HEK293 (cell line): ENCODE results near the gene PHF14.

Experiments used
- CTCF ChIA-PET: fragments of 350-600 bp; formaldehyde crosslinking; extraction: SDS; loops from one replicate; lab custom pipeline; 2021; ENCODE audit warnings: antibody characterized with exemption; lab: Yijun Ruan, JAX
- POLR2A ChIA-PET: fragments of 300-600 bp; formaldehyde crosslinking; extraction: SDS; loops from one replicate; lab custom pipeline; 2020; ENCODE audit warnings: antibody characterized with exemption, inconsistent platforms; lab: Yijun Ruan, JAX
- H3K27ac ChIP-seq: fragments of 200-500 bp; sonication (Bioruptor generic); 2 replicates; pipeline ENCODE4 v1.5.1; 2014; ENCODE audit warnings: low read depth, low read length, control low read depth, inconsistent platforms; ENCODE audit errors: extremely low read depth
- H3K36me3 ChIP-seq, 2 experiments: fragments of 200-500 bp in 1 of 2; sonication (Bioruptor generic) in 1 of 2; 1 replicate in 1 of 2; 2 replicates in 1 of 2; pipeline ENCODE4 v1.5.1; 2014 to 2017; ENCODE audit warnings: inconsistent platforms in 2 of 2, low read length in 2 of 2; ENCODE audit not compliant: control insufficient read depth in 2 of 2, insufficient read depth in 1 of 2
- H3K4me1 ChIP-seq: fragments of 200-500 bp; sonication (Bioruptor generic); 2 replicates; pipeline ENCODE4 v1.5.1; 2014; ENCODE audit warnings: mild to moderate bottlenecking, low read length, inconsistent platforms; ENCODE audit not compliant: control insufficient read depth, insufficient read depth
- H3K4me3 ChIP-seq: 2 replicates; pipeline ENCODE4 v1.5.1; 2011; ENCODE audit warnings: low read depth, mild to moderate bottlenecking, control low read depth, low read length, moderate library complexity
- H3K9me3 ChIP-seq: fragments of 200-500 bp; sonication (Bioruptor generic); 2 replicates; pipeline ENCODE4 v1.5.1; 2014; ENCODE audit warnings: low read depth, low read length, inconsistent platforms; ENCODE audit not compliant: control insufficient read depth, insufficient read depth
- OSR2 ChIP-seq: fragments of 450-650 bp; formaldehyde crosslinking; IDR thresholded peaks from 2 replicates; pipeline ENCODE4 v1.5.1; 2016; ENCODE audit warnings: missing biosample characterization, missing genetic modification characterization
- TCF7L2 ChIP-seq: IDR thresholded peaks from 2 replicates; pipeline ENCODE4 v1.6.1; 2011; ENCODE audit warnings: low read depth, mild to moderate bottlenecking, inconsistent platforms, low read length, moderate library complexity, borderline replicate concordance
- YY2 ChIP-seq: fragments of 450-650 bp; formaldehyde crosslinking; IDR thresholded peaks from 2 replicates; pipeline ENCODE4 v1.5.1; 2016; ENCODE audit warnings: missing biosample characterization, missing genetic modification characterization
- ZFP41 ChIP-seq: fragments of 450-650 bp; formaldehyde crosslinking; IDR thresholded peaks from 2 replicates; pipeline ENCODE4 v1.5.1; 2016; ENCODE audit warnings: missing biosample characterization, missing genetic modification characterization, borderline replicate concordance
- ZNF138 ChIP-seq: fragments of 450-650 bp; formaldehyde crosslinking; IDR thresholded peaks from 2 replicates; pipeline ENCODE4 v1.5.1; 2016; ENCODE audit warnings: missing biosample characterization, missing genetic modification characterization, borderline replicate concordance
- ZNF155 ChIP-seq: fragments of 450-650 bp; formaldehyde crosslinking; IDR thresholded peaks from 2 replicates; pipeline ENCODE4 v1.5.1; 2016; ENCODE audit warnings: missing biosample characterization, missing genetic modification characterization
- ZNF16 ChIP-seq: fragments of 450-650 bp; formaldehyde crosslinking; IDR thresholded peaks from 2 replicates; pipeline ENCODE4 v1.5.1; 2016; ENCODE audit warnings: low read depth, missing biosample characterization, missing genetic modification characterization
- ZNF48 ChIP-seq: fragments of 450-650 bp; formaldehyde crosslinking; IDR thresholded peaks from 2 replicates; pipeline ENCODE4 v1.5.1; 2016; ENCODE audit warnings: missing biosample characterization, missing genetic modification characterization
- TF ChIP-seq, protein P1 (sequence below): fragments of 450-650 bp; formaldehyde crosslinking; IDR thresholded peaks from 2 replicates; pipeline ENCODE4 v1.5.1; 2016; ENCODE audit warnings: missing biosample characterization, missing genetic modification characterization
- TF ChIP-seq, protein P2 (sequence below): fragments of 450-650 bp; formaldehyde crosslinking; IDR thresholded peaks from 2 replicates; pipeline ENCODE4 v1.5.1; 2016; ENCODE audit warnings: missing biosample characterization, missing genetic modification characterization
- TF ChIP-seq, protein P3 (sequence below): fragments of 450-650 bp; formaldehyde crosslinking; IDR thresholded peaks from 2 replicates; pipeline ENCODE4 v1.5.1; 2017; ENCODE audit warnings: missing biosample characterization, missing genetic modification characterization
- TF ChIP-seq, protein P4 (sequence below): fragments of 450-650 bp; IDR thresholded peaks from 2 replicates; pipeline ENCODE4 v1.5.1; 2018; ENCODE audit warnings: missing biosample characterization, mild to moderate bottlenecking, missing genetic modification characterization
- TF ChIP-seq, protein P5 (sequence below): fragments of 450-650 bp; formaldehyde crosslinking; IDR thresholded peaks from 2 replicates; pipeline ENCODE4 v1.5.1; 2016; ENCODE audit warnings: missing biosample characterization, missing genetic modification characterization
- TF ChIP-seq, protein P6 (sequence below): fragments of 450-650 bp; formaldehyde crosslinking; IDR thresholded peaks from 2 replicates; pipeline ENCODE4 v1.5.1; 2017; ENCODE audit warnings: missing biosample characterization, missing genetic modification characterization

PHF14 gene

DNA sequence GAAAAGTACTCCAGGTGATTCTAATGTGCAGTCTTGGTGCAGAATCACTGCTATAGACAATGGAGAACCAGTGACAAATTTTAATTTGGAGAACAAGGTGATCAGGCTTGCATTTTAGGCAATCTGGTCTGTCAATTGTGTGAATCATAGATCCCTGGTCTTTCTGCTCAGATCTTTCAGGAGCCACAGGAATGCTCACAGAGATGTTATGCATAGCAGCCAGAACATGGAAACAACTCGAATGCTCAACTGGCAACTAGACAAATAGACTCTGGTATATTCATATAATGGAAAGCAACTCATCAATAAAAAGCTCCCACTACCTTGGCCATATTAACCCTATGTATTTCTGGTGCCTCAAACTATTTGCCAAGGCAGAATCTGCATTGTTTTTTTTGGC lies 209.1 kb downstream of the PHF14 start:
- ChIA-PET CTCF (interaction anchor here (0.6 to 0.8 kb wide), 2 partner anchors 29 to 1208 kb away, joined by 3 read pairs; no protein-coding TSS in a partner anchor), POLR2A (no interaction called here)
- Histone ChIP-seq H3K36me3 (no peaks in the 10 kb centered on the region), H3K27ac (no peak overlapping the region), H3K4me3 (no peak overlapping the region), H3K4me1 (no peaks in the 10 kb centered on the region), H3K9me3 (no peaks in the 10 kb centered on the region)
- TF ChIP-seq ZNF138 (tag by site-specific recombination) = no peak
- TF ChIP-seq, protein P1, sequence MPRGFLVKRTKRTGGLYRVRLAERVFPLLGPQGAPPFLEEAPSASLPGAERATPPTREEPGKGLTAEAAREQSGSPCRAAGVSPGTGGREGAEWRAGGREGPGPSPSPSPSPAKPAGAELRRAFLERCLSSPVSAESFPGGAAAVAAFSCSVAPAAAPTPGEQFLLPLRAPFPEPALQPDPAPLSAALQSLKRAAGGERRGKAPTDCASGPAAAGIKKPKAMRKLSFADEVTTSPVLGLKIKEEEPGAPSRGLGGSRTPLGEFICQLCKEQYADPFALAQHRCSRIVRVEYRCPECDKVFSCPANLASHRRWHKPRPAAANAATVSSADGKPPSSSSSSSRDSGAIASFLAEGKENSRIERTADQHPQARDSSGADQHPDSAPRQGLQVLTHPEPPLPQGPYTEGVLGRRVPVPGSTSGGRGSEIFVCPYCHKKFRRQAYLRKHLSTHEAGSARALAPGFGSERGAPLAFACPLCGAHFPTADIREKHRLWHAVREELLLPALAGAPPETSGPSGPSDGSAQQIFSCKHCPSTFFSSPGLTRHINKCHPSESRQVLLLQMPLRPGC = no peak
- TF ChIP-seq, protein P2, sequence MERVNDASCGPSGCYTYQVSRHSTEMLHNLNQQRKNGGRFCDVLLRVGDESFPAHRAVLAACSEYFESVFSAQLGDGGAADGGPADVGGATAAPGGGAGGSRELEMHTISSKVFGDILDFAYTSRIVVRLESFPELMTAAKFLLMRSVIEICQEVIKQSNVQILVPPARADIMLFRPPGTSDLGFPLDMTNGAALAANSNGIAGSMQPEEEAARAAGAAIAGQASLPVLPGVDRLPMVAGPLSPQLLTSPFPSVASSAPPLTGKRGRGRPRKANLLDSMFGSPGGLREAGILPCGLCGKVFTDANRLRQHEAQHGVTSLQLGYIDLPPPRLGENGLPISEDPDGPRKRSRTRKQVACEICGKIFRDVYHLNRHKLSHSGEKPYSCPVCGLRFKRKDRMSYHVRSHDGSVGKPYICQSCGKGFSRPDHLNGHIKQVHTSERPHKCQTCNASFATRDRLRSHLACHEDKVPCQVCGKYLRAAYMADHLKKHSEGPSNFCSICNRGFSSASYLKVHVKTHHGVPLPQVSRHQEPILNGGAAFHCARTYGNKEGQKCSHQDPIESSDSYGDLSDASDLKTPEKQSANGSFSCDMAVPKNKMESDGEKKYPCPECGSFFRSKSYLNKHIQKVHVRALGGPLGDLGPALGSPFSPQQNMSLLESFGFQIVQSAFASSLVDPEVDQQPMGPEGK (tag by site-specific recombination) = no peak
- no peak for TF ChIP-seq OSR2
- TF ChIP-seq ZNF48 (tag by site-specific recombination) = no peak

DNA sequence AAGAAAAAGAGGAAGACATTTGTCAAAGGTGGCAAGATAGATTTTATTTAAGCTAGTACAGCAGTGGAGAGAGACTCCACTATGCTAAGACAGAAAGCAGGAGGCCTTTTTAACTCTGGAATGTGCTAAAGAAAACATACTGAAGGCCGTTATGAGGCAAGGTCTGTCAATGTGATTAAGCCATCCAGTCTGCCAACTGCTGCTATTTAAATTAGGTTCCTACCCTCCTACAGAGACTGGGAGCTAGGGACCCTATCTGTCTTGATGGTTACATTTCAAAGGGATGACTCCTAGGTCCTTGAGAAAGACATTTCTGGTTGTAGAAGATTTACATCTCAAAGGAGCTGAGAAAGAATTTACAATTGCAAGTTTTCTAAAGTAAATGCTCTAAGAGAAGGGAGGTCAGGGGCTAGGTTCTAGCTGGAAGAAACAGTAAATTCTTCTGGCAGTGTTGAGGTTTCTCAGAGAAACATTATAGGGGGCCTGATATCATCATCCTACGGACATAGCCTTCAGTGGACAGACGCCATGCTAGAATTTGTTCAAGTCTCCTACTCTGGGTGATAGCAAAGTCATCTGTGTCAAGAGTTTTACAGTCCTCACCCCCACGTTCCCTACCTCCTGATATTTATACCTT lies 211.6 kb downstream of the PHF14 start:
- POLR2A ChIA-PET = no interaction called here
- Histone ChIP-seq H3K9me3 (no peaks in the 10 kb centered on the region), H3K4me1 (no peaks in the 10 kb centered on the region), H3K36me3 (no peaks in the 10 kb centered on the region), H3K4me3 (no peak overlapping the region), H3K27ac (no peak overlapping the region)
- TF ChIP-seq ZFP41 = no peak
- TF ChIP-seq, protein P3, sequence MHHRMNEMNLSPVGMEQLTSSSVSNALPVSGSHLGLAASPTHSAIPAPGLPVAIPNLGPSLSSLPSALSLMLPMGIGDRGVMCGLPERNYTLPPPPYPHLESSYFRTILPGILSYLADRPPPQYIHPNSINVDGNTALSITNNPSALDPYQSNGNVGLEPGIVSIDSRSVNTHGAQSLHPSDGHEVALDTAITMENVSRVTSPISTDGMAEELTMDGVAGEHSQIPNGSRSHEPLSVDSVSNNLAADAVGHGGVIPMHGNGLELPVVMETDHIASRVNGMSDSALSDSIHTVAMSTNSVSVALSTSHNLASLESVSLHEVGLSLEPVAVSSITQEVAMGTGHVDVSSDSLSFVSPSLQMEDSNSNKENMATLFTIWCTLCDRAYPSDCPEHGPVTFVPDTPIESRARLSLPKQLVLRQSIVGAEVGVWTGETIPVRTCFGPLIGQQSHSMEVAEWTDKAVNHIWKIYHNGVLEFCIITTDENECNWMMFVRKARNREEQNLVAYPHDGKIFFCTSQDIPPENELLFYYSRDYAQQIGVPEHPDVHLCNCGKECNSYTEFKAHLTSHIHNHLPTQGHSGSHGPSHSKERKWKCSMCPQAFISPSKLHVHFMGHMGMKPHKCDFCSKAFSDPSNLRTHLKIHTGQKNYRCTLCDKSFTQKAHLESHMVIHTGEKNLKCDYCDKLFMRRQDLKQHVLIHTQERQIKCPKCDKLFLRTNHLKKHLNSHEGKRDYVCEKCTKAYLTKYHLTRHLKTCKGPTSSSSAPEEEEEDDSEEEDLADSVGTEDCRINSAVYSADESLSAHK (tag by site-specific recombination) = no peak
- TF ChIP-seq, protein P4, sequence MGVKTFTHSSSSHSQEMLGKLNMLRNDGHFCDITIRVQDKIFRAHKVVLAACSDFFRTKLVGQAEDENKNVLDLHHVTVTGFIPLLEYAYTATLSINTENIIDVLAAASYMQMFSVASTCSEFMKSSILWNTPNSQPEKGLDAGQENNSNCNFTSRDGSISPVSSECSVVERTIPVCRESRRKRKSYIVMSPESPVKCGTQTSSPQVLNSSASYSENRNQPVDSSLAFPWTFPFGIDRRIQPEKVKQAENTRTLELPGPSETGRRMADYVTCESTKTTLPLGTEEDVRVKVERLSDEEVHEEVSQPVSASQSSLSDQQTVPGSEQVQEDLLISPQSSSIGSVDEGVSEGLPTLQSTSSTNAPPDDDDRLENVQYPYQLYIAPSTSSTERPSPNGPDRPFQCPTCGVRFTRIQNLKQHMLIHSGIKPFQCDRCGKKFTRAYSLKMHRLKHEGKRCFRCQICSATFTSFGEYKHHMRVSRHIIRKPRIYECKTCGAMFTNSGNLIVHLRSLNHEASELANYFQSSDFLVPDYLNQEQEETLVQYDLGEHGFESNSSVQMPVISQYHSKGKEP (tag by site-specific recombination) = no peak
- TF ChIP-seq TCF7L2 = no peak
- TF ChIP-seq YY2 (tag by site-specific recombination) = no peak
- TF ChIP-seq ZNF155 (tag by site-specific recombination) = no peak
- TF ChIP-seq, protein P5, sequence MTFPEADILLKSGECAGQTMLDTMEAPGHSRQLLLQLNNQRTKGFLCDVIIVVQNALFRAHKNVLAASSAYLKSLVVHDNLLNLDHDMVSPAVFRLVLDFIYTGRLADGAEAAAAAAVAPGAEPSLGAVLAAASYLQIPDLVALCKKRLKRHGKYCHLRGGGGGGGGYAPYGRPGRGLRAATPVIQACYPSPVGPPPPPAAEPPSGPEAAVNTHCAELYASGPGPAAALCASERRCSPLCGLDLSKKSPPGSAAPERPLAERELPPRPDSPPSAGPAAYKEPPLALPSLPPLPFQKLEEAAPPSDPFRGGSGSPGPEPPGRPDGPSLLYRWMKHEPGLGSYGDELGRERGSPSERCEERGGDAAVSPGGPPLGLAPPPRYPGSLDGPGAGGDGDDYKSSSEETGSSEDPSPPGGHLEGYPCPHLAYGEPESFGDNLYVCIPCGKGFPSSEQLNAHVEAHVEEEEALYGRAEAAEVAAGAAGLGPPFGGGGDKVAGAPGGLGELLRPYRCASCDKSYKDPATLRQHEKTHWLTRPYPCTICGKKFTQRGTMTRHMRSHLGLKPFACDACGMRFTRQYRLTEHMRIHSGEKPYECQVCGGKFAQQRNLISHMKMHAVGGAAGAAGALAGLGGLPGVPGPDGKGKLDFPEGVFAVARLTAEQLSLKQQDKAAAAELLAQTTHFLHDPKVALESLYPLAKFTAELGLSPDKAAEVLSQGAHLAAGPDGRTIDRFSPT (tag by site-specific recombination) = no peak
- TF ChIP-seq ZNF16 = no peak
- TF ChIP-seq, protein P6, sequence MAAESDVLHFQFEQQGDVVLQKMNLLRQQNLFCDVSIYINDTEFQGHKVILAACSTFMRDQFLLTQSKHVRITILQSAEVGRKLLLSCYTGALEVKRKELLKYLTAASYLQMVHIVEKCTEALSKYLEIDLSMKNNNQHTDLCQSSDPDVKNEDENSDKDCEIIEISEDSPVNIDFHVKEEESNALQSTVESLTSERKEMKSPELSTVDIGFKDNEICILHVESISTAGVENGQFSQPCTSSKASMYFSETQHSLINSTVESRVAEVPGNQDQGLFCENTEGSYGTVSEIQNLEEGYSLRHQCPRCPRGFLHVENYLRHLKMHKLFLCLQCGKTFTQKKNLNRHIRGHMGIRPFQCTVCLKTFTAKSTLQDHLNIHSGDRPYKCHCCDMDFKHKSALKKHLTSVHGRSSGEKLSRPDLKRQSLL (tag by site-specific recombination) = no peak
- CTCF ChIA-PET = interaction anchor here (1.3 kb wide), 1 partner anchor 26 kb away, joined by 3 read pairs; no protein-coding TSS in a partner anchor
